RKO (cell line): ENCODE results near the gene APCDD1L.

Experiments
- DNase-seq: peaks from one replicate; pipeline ENCODE4 v3.0.0-alpha.2; 2016; ENCODE audit warnings: low spot score

APCDD1L gene

GRCh38 chr20:58545565-58546415, 30.6 kb upstream of the APCDD1L start:
- no peak for DNase-seq

GRCh38 chr20:58544891-58545290, 29.7 kb upstream of the APCDD1L start:
- DNase-seq = no peak

DNA sequence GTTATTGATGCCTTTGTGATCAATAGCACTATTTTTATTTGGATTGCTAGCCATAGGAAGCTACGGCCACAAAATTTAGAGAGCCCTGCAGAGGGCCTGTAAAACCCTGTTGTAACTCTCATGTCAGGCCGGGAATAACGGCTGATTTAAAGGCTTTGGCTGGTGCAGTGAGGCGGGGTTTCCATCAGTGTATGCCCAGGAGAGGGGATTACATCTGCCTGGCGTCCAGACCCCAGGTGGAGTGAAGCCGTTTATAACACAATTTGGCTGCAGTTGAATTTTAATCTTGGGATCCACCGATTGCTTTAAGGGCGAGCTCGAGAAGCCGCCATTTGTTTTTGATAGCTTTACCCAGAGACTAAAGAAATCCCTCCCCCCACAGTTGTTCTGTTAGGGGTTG, 29.1 kb upstream of the APCDD1L start:
- DNase-seq = no peak

DNA sequence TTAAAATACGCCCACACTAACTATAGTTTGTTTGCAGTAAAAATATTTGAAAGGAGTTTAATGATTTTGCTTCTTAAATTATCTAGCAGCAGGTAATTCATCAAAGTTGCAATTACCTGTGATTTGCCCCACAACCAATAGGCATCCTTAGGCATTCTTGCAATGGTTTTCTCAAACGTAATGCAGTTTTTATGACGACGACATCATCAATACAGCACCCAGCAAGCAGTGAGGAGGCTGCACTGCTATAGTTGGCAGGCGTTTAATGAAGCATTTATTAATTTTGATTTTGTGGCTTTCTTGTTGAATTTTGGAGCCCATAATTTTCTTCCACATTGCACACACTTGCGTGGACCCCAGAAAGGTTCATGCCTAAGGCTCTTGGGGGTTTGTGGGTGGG, 28.1 kb upstream of the APCDD1L start:
- no peak for DNase-seq

GRCh38 chr20:58542411-58543095, 27.4 kb upstream of the APCDD1L start:
- DNase-seq = no peak

GRCh38 chr20:58542034-58542410, 26.8 kb upstream of the APCDD1L start:
- peak; percentile 28 for DNase-seq

- no peak for DNase-seq
Observed at GRCh38 chr20:58538752-58539151, 23.6 kb upstream of the APCDD1L start.

GRCh38 chr20:58537831-58538230, 22.6 kb upstream of the APCDD1L start:
- no peak for DNase-seq

DNA sequence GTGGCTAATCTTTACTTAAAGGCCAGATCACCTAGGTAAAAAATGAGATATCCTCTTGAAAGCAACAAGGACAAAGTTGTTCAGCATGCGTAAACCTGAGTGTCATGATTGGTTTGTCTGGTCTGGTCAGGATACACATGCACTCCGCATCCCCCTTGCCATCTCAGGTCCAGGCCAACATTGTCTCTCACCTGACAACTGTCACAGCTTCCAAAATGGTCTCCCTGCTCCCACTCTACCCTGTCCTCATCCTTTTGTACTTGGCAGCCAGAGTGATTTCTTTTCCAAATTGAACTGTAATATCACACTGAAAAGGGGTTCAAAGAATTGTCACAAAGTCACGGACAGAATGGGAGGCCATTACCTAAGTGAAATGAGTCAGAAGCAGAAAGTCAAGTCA, 21.1 kb upstream of the APCDD1L start:
- DNase-seq = no peak

DNA sequence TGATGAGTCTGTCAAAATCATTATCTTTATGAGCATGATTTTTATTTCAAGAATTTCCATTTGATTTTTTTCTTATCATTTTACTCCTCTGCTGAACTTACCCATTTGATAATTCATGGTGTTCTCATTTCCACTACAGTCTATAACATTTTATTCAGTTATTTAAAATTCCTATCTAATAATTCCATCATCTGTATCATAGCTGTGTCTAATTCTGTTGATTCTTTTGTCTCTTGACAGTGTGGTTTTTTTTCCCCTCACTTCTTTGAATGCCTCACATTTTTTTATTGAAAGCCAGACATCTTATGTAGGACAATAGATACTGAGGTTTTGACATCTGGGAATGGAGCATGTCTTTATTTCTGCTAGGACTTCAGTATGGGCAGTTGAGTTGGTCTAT, 16.5 kb upstream of the APCDD1L start:
- DNase-seq = no peak

DNA sequence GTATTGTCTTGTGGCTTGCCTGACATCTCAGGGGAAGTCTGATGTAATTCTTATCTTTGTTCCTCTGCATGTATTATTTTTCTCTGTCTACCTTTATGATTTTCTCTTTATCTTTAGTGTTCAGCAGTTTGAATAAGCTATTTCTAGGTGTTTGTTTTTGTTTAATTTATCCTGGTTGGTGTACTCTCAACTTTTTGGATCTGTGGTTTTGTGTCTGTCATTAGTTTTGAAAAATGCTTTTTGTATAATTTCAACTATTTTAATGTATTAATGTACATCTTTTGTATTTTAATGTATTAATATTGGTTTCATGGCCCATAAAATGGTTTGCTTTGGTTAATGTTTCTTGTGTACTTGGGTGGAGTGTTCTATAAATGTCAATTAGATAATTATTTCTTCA, 15.9 kb upstream of the APCDD1L start:
- no peak for DNase-seq

GRCh38 chr20:58528412-58528811, 13.2 kb upstream of the APCDD1L start:
- DNase-seq = no peak

GRCh38 chr20:58526411-58526810, 11.2 kb upstream of the APCDD1L start:
- DNase-seq = no peak

GRCh38 chr20:58524814-58525213, 9.6 kb upstream of the APCDD1L start:
- peak; percentile 45 for DNase-seq

DNA sequence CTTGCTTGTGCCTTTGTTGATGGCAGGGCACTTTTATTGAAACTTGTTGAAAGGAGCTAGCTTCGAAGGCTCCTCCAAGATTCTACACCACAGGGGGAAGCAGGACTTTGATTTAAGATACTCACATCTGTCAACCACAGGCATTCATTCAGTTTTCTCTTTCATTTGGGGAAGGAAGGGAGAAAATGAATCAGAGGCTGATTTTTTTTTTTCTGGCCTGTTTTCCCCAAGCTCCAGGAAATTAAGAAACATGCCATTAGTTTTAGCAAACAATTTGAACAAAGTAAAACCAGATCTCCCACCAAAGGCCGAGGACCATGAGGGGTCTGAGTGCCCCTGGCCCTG, 8.7 kb upstream of the APCDD1L start:
- DNase-seq = no peak

DNA sequence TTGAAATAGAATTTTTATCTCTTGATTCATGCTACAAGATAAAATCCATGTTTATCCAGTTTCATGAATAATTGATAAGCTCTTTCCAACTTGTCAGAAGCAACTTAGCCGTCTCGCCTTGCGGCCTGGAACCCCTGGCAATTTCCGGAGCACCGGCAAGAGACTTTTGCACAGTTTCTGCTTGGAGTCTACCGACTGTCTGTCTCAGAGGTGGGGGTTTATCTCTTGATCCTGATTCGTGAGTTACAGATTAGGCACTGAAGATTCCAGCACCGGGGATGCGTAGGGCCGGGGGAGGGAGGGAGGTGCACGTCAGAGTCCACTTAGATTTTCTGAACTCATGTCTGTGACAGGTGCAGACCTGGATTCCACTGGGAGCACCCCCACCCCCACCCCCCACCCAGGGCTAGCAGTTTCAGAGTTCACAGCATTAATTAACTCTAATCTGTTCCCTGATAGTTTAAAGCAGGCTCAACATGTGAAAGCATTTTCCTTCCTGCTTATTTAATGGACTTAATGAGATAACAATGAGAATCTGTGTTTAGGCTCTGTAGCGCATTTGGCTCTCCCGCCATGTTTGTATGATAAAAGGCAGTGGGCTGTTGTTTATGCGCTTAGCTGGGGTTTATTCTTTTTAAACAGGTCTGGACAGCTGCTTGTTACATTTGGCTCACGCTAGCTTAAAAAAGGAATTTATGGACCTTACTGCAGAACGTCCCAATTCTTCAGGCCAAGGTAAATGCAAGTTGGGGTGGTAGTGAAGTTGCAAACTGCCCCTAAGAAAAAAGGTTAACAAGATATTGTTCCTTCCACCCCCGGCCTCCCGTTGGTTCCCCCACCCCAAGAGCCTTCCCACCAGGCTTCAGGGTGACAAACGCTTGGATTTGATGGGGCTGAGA, 8.1 kb upstream of the APCDD1L start:
- DNase-seq = no peak

- DNase-seq = no peak
Observed at GRCh38 chr20:58522666-58523065, 7.5 kb upstream of the APCDD1L start.

DNA sequence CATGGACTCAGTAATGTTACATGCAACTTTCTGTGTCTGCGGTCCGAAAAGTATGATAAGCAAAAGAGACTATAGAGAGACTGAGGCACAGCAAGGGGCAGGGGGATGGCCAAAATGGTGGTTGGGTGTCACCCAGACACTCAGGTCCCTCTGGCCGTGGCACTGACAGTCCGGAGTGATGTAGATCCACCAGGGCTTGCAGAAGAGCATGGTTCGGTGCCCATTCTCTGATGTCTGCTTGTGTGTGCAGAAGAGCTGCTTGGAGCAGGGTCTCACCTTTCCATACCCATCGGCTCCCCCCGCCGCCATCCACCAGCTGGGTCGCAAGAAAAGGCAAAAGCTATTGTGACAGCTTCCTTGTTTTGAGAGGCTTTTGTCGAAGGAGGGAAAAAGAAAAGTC, 6.6 kb upstream of the APCDD1L start:
- DNase-seq = no peak

GRCh38 chr20:58519940-58520712, 4.9 kb upstream of the APCDD1L start:
- DNase-seq = no peak

DNA sequence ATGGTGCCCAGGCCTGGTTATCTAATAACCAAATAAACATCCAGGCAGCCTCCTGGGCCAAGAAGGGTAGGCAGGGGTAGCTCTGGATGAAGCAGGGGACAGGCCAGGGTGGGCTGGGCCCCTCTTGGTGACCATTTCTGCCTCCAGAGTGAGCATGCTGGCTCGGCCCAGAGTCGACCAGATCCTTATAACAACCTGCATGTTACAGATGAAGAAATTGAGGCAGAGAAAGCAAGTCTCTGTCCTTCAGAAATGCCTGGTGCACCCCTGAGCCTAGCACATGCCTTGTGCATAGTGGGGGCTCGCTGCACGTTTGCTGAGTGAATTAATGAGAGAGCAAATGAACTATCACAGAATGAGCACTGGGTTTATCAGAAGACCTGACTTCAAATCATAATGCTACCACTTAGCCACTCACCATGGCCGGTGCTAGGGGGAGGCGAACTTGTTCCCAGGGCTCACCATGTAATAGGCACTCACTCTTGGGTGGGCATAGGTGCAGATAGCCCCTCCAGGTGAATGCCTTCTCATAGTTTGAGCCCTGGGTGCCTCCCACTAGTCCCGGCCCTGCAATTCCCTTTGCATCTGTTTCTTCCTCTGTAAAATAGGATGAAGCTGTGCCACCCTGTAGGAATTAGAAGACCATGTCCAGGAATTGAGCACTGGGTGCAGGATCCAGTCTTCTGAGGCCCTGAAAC, 3.8 kb upstream of the APCDD1L start:
- DNase-seq = no peak

DNA sequence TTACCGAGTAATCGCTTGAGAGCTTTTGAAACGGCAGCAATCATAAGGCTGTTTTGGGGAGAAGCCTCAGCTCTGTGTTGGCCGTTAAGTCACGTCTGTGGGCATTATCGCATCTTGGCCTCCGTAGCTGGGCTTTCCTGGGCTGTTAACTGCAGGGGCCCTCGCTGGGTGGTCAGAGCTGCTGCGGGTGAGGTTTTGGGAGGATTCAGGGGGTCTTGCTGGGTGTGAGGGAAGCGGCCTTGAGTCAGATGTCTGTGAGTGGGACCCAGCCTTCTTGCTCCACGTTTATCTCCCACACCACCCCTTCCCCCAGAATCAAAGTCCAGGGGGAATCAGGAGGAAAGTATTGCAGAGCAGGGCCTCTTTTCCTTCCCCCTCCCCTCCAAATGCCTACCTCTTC, 3.2 kb upstream of the APCDD1L start:
- DNase-seq = no peak
